NCI-H2081 (cell line): Measurements from ENCODE around the gene RSPH1.

Experiments used
- DNase-seq, 2 experiments: peaks; one replicate each; lab custom pipeline; 2025; lab: John Stamatoyannopoulos, UW

RSPH1 gene

GRCh38 chr21:42466700-42467099, 29.3 kb downstream of the RSPH1 start:
- no peak for DNase-seq

GRCh38 chr21:42465803-42466127, 30.3 kb downstream of the RSPH1 start:
- no peak for DNase-seq

- DNase-seq = no peak
These were observed 30.8 kb downstream of the RSPH1 start for GRCh38 chr21:42465008-42465802.

GRCh38 chr21:42463861-42464515, 32.0 kb downstream of the RSPH1 start:
- peak in 1 of 2 experiments; percentile 68 for DNase-seq

GRCh38 chr21:42461881-42462877, 33.8 kb downstream of the RSPH1 start:
- peak in 1 of 2 experiments; percentile 55 for DNase-seq

- no peak for DNase-seq
These were observed 34.9 kb downstream of the RSPH1 start for GRCh38 chr21:42461185-42461520.

- DNase-seq = peak; percentile 77 to 88
These were observed 35.4 kb downstream of the RSPH1 start for GRCh38 chr21:42460391-42461184.

- no peak for DNase-seq
These were observed 36.3 kb downstream of the RSPH1 start for GRCh38 chr21:42459546-42460215.

- DNase-seq = no peak
These were observed 37.0 kb downstream of the RSPH1 start for GRCh38 chr21:42459082-42459460.

GRCh38 chr21:42456457-42456856, 39.6 kb downstream of the RSPH1 start:
- no peak for DNase-seq

GRCh38 chr21:42455754-42456440, 40.1 kb downstream of the RSPH1 start:
- no peak for DNase-seq

- DNase-seq = no peak
These were observed 40.8 kb downstream of the RSPH1 start for GRCh38 chr21:42455196-42455595.

- no peak for DNase-seq
These were observed 41.2 kb downstream of the RSPH1 start for GRCh38 chr21:42454786-42455185.

GRCh38 chr21:42453986-42454570, 41.9 kb downstream of the RSPH1 start:
- no peak for DNase-seq

GRCh38 chr21:42453224-42453985, 42.6 kb downstream of the RSPH1 start:
- no peak for DNase-seq

- no peak for DNase-seq
These were observed 43.4 kb downstream of the RSPH1 start for GRCh38 chr21:42452401-42453223.

GRCh38 chr21:42451941-42452340, 44.1 kb downstream of the RSPH1 start:
- no peak for DNase-seq

GRCh38 chr21:42448686-42449085, 47.3 kb downstream of the RSPH1 start:
- no peak for DNase-seq

- no peak for DNase-seq
These were observed 48.3 kb downstream of the RSPH1 start for GRCh38 chr21:42447732-42448131.
